Neutrophil (primary cell): ENCODE results near the gene CCDC126.

Experiments
- H3K27ac ChIP-seq: fragments of 200-600 bp; sonication (generic); 2 replicates; pipeline ENCODE4 v1.5.1; 2016; ENCODE audit warnings: mild to moderate bottlenecking, moderate library complexity
- H3K27me3 ChIP-seq: fragments of 200-600 bp; sonication (generic); 2 replicates; pipeline ENCODE4 v1.6.0; 2016; ENCODE audit warnings: mild to moderate bottlenecking
- H3K36me3 ChIP-seq: fragments of 200-600 bp; sonication (generic); 2 replicates; pipeline ENCODE4 v1.5.1; 2017
- H3K4me1 ChIP-seq, 2 experiments: fragments of 200-600 bp in 1 of 2; sonication (generic) in 1 of 2; 1 replicate in 1 of 2; 2 replicates in 1 of 2; pipeline versions ENCODE4 v1.5.1 to v1.6.1; 2013 to 2016; ENCODE audit warnings: low read depth in 1 of 2, low read length in 1 of 2, mild to moderate bottlenecking in 1 of 2, moderate library complexity in 1 of 2; ENCODE audit not compliant: control insufficient read depth in 1 of 2, insufficient read depth in 1 of 2
- H3K4me3 ChIP-seq, 2 experiments: fragments of 200-600 bp in 1 of 2; sonication (generic) in 1 of 2; 1 replicate in 1 of 2; 2 replicates in 1 of 2; pipeline ENCODE4 v1.5.1; 2013 to 2016; ENCODE audit warnings: low read depth in 1 of 2, low read length in 1 of 2, mild to moderate bottlenecking in 1 of 2, moderate library complexity in 1 of 2
- H3K9me3 ChIP-seq: fragments of 200-600 bp; sonication (generic); 2 replicates; pipeline ENCODE4 v1.5.1; 2016
- TF ChIP-seq, protein P1 (sequence below): fragments of 200-600 bp; sonication (generic); IDR thresholded peaks from 2 replicates; pipeline ENCODE4 v1.5.1; 2016; ENCODE audit warnings: antibody characterized with exemption

Gene CCDC126

DNA sequence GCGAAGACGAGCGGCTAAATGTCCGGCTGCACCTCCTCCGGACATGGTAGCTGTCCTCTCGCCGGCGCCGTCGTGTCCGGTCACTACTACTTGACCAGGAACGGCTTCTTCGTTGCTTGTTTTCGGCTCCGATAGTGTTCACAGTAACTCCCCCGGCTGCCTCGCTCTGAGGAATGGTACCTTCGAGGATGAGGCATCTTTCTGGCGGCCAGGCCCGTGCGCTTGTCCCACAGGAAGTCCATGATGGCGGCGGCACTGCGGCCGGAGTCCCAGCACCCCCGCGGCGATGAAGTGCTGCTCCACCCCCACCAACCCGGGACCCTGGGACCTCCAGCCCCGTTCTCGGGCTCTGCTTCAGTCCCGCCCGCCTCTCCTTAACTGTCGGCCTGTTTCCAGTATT, 11.0 kb upstream of the CCDC126 start:
- Histone ChIP-seq H3K36me3 (no peaks in the 10 kb centered on the region), H3K9me3 (no peaks in the 10 kb centered on the region), H3K27me3 (no peaks in the 10 kb centered on the region), H3K27ac (no peak overlapping the region), H3K4me1 (no peaks in the 10 kb centered on the region), H3K4me3 (no peak overlapping the region)
- TF ChIP-seq, protein P1, sequence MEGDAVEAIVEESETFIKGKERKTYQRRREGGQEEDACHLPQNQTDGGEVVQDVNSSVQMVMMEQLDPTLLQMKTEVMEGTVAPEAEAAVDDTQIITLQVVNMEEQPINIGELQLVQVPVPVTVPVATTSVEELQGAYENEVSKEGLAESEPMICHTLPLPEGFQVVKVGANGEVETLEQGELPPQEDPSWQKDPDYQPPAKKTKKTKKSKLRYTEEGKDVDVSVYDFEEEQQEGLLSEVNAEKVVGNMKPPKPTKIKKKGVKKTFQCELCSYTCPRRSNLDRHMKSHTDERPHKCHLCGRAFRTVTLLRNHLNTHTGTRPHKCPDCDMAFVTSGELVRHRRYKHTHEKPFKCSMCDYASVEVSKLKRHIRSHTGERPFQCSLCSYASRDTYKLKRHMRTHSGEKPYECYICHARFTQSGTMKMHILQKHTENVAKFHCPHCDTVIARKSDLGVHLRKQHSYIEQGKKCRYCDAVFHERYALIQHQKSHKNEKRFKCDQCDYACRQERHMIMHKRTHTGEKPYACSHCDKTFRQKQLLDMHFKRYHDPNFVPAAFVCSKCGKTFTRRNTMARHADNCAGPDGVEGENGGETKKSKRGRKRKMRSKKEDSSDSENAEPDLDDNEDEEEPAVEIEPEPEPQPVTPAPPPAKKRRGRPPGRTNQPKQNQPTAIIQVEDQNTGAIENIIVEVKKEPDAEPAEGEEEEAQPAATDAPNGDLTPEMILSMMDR, result no peak

DNA sequence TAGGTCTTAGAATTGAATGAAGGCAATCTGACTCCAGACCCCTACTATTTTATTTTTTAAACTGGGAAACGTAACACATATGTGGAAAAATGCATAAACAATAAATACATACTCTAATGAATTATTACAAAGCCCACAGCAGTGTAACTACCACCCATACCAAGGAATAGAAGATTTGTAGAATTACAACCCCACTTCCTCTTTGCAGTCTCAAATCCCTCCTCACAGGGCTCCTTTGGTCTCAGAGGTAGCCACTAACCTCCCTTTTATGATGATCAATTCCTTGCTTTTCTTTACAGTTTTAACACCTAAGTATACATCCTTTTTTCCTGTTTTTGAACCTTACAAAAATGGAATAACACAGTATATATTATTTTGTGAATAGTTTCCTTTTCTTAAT, 6.7 kb upstream of the CCDC126 start:
- H3K27me3 ChIP-seq, result no peaks in the 10 kb centered on the region
- H3K4me3 ChIP-seq, result no peak overlapping the region
- H3K9me3 ChIP-seq, result no peaks in the 10 kb centered on the region
- H3K27ac ChIP-seq, result no peak overlapping the region
- TF ChIP-seq, protein P1, result no peak
- no peaks in the 10 kb centered on the region for H3K36me3 ChIP-seq
- H3K4me1 ChIP-seq, result peaks cover 15 to 21% of the 10 kb centered on the region in 2 experiments

DNA sequence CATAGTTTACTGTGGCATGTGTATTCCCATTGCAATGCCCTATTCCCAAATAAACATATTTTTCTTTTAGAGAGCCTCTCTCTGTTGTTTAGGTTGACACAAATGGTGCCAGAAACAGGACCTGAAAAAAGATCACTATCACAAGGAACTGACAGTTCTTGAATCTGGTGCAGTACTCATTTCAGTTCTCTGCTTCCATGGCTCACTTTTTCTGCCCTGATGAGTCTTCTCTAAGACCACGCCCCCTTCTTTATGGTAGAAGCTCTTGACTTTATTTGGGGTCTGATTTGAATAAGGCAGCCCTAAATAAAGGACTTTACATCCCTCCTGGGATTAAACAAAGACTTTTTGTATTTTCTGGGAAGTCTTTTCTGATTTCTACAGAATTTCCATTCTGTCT, 3.5 kb upstream of the CCDC126 start:
- no peaks in the 10 kb centered on the region for H3K9me3 ChIP-seq
- H3K4me3 ChIP-seq, result no peak overlapping the region
- H3K36me3 ChIP-seq, result no peaks in the 10 kb centered on the region
- TF ChIP-seq, protein P1, result no peak
- no peak overlapping the region for H3K27ac ChIP-seq
- no peaks in the 10 kb centered on the region for H3K27me3 ChIP-seq
- peaks cover 43 to 47% of the 10 kb centered on the region in 2 experiments for H3K4me1 ChIP-seq

DNA sequence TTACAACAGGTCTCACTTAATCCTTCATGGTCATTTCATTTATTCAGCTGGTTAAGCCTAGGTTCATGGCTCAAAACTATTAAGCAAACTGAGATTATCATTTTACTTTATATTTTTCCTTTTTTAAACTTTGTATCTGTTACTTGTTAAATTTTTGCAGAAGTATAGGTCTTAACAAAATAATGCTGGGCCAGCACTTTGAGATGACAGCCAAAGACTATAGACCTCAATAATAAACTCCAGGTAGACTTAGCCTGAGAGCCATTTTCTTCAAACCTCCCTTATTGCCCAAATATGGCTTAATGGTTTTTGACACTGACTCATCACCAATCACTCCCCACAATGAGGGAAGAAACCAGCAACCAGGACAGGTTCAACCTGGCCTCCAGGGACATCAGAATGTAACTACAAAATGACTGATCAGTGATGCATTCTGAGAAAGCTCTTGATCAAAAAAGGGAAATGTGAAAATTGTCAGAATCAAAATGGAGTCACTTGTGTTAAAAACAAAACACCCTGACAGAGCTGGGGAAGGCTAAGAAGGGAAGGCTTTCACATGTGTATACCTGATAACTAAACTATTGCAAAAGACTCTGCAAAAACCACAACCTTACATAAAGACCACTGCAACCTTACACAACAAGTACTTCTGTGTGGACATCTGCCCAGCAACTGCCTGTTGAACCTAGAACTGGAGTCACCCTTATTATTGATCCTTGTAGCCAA, 2.1 kb upstream of the CCDC126 start:
- TF ChIP-seq, protein P1, result no peak
- peak overlapping the region; percentile 93 for H3K27ac ChIP-seq
- no peaks in the 10 kb centered on the region for H3K36me3 ChIP-seq

DNA sequence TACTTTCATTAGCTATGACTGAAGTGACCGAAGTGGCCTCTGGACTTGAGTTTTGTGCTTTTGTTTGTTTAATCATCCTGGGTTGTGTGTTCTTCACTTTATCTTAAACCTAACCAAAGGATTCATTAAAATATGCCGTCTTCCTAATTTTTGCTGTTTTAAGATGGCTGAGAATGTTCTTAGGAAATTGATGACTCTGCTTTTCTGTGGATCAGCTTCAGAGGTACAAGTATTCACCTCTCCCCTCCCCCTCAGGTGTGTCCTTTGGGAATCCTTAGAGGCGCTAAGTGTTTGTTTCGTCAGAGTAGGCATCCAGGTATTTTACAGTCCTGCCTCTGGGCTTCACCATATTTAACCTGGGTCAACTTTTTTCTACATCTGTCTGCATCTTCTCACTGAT, 1.1 kb downstream of the CCDC126 start:
- Histone ChIP-seq H3K4me3 (peak overlapping the region; percentile 85 to 86), H3K9me3 (no peaks in the 10 kb centered on the region), H3K27ac (peak overlapping the region; percentile 93), H3K4me1 (peaks cover 79 to 83% of the 10 kb centered on the region in 2 experiments), H3K36me3 (no peaks in the 10 kb centered on the region), H3K27me3 (no peaks in the 10 kb centered on the region)
- TF ChIP-seq, protein P1, result no peak

More for the DNA sequence above, 2.1 kb upstream of the CCDC126 start:
- Histone ChIP-seq H3K9me3 (no peaks in the 10 kb centered on the region), H3K4me3 (peak overlapping the region in 1 of 2 experiments; percentile 28), H3K4me1 (peaks cover 56 to 61% of the 10 kb centered on the region in 2 experiments), H3K27me3 (no peaks in the 10 kb centered on the region)
